GM19193 (cell line): ENCODE data around the gene MEF2C.

Experiments used
- POLR2A ChIP-seq: IDR thresholded peaks from 4 replicates; pipeline ENCODE4 v1.6.1; 2011; ENCODE audit not compliant: insufficient read depth, insufficient read length; ENCODE audit errors: extremely low read depth

MEF2C gene

DNA sequence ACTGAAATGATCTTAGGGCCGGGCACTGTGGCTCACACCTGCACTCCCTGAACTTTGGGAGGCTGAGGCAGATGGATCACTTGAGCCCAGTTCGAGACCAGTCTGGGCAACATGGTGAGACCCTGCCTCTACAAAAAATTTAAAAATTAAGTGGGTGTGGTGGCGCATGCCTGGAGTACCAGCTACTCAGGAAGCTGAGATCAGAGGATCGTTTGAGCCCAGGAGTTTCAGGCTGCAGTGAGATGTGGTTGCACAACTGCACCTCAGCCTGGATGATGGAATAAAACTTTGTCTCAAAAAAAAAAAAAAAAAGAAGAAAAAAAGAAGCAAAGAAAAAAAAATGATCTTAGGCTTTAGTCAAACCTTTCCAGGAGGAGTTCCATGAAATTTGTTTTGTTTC lies 41.8 kb downstream of the MEF2C start:
- no peak for TF ChIP-seq POLR2A

GRCh38 chr5:88840495-88840894 lies 42.5 kb downstream of the MEF2C start:
- TF ChIP-seq POLR2A: no peak

DNA sequence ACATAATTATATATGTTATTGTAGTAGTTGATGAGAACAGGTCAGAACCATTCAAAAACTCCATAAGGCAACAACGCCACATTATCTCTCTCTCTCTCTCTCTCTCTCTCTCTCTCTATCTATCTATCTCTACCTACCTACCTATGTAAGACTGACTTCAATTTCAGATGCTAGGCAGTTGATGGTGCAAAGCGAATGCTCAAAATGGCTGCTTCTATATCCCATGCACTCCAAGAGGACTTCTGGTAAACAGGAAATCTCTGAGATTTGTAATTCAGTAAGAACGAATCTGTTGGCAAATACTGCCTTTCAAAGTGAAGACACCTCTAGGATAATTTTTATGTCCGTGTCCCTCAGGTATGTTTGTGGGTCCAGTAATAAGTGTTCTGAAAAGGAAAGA lies 43.7 kb downstream of the MEF2C start:
- TF ChIP-seq POLR2A: no peak

DNA sequence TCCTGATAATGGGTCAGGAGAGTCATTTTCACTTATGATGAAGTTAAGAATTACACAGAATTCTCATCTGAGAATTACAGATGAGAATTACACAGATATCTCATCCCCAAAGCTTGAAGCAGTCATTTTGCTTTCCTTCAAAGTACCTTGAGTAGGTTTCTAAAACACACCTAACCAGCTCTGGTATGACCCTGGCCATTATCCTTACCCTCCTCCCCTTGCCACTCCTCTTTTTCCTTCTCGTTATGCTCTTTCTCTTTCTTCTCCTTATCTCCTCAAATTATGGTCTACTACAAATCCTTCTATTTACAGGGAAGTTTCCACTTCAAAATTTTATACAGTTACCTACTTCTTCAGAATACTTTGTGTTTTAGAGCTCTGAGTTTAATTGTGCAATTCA lies 44.5 kb downstream of the MEF2C start:
- TF ChIP-seq POLR2A: no peak

GRCh38 chr5:88837817-88838216 lies 45.2 kb downstream of the MEF2C start:
- no peak for TF ChIP-seq POLR2A

- no peak for TF ChIP-seq POLR2A
Observed at GRCh38 chr5:88837222-88837621, 45.8 kb downstream of the MEF2C start.

GRCh38 chr5:88836195-88836838 lies 46.7 kb downstream of the MEF2C start:
- TF ChIP-seq POLR2A: no peak

GRCh38 chr5:88834499-88834898 lies 48.5 kb downstream of the MEF2C start:
- TF ChIP-seq POLR2A: no peak

DNA sequence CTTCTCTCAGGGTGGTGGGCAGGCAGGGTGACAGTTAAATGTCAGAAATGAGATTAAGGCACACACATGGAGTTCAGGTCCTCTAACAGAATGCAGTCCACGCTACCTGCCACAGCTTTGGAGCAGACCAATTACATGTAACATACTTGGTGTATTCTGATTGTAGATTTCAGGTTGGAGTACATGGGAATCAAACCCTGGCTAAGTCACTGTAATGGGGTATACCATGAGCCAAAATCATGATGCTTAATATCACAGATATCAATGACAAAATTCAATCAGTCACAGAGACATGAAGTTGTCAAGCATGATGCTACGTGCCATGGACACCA lies 48.9 kb downstream of the MEF2C start:
- TF ChIP-seq POLR2A: no peak

DNA sequence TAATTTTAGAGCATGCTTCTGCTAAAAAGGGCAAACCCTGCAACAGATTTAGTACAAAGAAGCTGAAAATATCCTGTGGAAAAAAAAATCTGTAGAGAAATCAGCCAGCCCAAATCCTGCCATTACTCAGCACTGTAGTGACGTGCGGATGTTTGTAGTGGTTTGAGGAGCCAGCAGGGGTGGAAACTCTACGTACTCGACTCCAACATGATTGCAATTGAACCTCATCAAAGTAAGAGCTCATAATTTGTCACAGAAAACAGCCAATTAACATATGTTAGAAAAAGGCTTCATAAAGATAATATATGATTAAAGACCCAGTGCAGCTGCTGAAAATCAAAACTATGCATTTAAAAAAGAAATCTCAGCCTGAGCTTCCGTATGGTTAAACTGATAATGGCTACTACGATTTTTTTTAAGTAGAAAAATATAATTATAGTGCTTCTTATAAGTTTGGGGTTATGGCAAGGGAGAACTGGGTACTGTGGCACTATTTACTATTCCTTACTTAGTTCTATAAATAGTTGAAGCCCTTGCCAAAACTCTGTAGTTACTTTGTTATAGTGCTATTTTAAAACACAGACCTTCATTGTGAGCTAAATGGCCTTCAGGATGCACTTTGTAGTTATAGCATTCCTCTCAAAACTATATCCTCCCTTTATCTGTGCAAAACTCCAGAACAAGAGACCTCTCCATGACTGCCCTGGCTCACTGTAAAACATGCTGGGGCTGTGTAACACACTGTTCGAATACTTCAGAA lies 49.4 kb downstream of the MEF2C start:
- no peak for TF ChIP-seq POLR2A

DNA sequence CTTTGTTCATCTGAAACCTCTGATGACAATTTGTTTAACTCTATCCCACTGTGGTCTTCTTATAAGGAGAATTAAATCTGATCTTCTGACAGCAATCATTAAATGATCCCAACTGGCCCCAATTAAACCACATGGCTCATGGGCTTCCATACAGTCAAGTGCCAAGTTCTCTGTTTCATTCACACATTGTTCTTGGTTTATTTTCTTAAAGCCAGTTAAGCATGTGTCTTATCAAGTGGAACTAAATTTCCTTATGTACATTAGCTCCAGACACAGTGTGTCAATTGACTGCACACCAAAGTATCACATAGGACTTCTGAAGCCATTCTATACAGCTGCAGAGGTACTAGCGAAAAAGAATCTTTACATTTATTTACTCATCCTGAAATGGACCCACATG lies 51.2 kb downstream of the MEF2C start:
- no peak for TF ChIP-seq POLR2A

GRCh38 chr5:88830567-88830966 lies 52.4 kb downstream of the MEF2C start:
- no peak for TF ChIP-seq POLR2A

DNA sequence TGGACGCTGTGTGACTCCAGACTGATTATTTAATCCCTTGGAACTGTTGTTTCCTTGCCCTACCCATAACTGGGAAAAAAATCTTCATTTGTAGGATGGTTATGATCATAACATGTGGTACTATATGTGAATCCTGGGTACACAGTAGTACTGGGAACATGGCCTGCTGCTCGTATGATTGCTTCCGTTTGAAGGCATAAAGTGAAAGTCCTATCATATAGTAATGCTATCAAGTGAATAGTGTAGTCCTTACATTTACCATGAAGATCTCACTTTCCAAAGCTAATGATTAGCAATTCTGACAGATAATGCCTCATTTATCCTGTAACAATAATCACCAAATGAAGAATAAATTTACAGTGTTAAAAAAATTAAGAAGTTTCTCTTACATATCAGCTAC lies 53.2 kb downstream of the MEF2C start:
- no peak for TF ChIP-seq POLR2A

DNA sequence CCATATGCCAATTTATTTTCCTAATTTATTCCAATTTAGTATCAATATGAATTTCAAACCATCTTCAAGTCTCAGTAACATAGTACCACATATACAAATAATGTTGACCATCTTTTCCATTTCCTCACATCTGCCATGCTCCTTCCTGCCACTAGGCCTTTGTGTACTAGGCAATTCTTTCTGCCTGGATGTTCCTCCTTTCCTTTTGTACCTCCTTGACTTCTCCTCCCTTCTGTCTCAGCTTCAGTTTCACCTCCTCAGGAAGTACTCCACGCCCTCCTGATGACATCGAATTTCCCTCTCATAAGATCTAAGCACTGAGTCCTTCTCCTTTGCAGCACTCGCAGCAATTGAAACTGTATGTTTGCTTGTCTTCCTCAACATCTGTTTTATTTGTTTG lies 53.9 kb downstream of the MEF2C start:
- no peak for TF ChIP-seq POLR2A

DNA sequence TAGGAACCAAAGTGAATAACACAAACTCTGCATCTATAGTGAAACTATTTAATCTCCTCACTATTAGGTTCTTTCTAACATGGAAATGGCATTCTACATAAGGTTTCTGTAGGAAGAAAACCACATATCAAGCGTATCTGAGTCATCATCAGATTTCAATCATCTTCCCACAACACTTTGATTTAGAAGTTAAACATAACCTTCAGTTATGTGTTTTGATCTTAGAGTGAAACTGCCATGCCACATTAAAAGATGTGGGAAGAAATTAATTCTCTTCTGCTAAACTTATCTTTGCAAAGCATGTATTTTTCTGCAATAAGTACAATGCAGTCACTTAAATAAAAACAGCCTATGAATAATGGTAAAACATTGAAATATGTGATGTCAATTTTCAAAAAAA lies 55.0 kb downstream of the MEF2C start:
- TF ChIP-seq POLR2A: no peak
